T-helper 2 cell (primary cell): ENCODE results near the gene SEMA5A.

ENCODE experiments used
- DNase-seq, 5 experiments: peaks; one replicate each; pipeline versions ENCODE4 v3.0.0 to v3.0.0-alpha.2; 2012 to 2022

Gene SEMA5A

GRCh38 chr5:9325549-9325948 lies 220.3 kb downstream of the SEMA5A start:
- DNase-seq = no peak

DNA sequence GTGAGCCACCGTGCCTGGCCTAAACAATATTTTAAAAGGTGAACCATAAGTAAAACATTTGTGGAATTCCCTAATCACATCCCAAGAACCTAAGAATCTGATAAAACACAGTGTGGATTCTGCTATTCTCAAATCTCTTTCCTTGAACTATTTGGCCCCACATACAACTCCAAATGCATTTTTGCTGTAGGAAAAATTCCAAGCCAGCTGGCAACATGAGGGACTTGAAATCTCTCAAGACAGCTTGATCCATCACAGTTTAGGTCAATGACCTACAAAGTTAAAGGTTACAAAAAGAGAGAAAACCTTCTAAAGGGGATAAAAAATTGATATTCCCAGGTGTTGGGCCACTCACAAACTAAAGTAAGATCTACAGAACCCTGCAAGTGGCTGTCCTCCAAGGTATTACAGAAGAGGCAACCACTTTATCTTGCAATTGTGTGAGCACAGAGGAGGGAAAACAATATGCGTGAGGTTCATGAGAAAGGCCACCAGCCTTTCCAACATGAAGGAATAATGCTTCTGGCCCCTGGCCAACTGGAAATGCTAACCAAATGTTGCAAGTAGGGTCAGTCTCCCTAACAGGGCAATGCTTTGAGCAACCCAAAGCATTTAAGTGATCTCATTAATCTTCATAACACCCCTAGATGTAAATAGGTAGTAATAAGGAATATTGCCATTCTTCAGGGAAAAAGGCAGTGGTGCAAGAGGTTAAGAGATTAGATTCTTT lies 221.4 kb downstream of the SEMA5A start:
- DNase-seq = no peak

DNA sequence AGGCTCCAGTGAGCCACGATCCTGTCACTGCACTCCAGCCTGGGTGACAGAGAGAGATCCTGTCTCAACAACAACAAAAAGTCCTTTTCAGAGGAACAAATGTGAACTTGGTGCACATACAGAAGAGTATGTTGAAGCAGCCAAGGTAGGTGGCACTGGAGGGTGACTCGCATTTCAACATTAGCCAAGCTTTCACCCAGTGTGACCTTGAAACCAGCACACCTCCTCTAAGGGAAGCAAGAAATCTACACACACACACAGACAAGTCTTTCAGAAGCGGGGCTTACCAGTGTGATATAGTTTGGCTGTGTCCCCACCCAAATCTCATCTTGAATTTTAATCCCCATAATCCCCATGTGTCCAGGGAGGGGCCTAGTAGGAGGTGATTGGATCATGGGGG lies 225.2 kb downstream of the SEMA5A start:
- DNase-seq = no peak

- no peak for DNase-seq
Measured at GRCh38 chr5:9318031-9318430, 227.8 kb downstream of the SEMA5A start.

DNA sequence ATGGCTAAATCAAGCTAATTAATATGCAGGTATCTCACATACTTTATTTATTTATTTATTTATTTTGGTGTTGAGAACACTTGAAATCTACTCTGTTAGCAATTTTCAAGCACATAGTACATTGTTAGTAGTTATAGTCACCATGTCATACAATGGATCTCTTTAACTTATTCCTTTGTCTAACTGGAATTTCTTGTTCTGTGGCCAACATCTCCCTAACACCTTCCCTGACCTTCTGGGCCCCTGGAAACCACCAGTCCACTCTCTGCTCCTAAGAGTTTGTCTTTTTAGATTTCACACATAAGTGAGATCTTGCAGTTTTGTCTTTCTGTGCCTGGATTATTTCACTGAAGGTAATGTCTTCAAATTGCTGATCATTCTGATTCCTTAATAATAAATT lies 229.1 kb downstream of the SEMA5A start:
- no peak for DNase-seq

DNA sequence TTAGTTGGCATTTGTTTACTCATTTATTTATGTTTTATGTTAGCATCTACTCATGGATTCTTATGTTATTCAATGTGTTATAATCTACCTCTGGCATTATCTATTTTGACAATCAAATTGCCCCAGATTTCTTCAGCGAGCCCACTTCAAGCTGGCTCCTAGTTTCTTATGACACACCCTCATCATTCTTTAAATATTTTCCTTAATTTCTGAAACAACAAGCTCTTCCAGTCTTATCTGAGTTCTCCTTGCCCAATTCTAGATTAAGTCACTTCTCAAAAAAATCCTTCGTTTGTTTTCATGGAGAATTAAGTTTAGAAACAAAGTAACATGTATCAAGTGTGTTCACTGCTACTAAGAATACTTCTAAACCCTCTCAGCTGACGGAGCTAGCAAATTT lies 229.8 kb downstream of the SEMA5A start:
- no peak for DNase-seq

DNA sequence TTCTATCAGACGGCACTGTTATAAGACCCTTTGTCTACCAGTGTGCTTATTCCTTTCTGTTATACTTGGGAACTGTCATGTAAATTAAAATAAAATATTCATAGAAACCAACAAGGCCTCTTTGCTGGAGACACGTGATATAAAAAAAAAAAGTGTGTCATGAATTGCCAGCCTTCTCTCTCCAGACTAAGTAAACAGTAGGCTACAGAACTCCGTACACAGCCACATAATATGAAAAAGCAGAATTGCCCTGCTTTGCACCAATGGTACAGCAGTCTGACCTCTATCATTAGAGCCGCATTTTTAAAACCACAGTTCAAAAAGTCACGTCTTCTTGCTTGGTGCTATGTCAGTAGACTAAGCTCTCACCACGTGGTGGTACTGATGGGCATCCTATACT lies 231.3 kb downstream of the SEMA5A start:
- no peak for DNase-seq

DNA sequence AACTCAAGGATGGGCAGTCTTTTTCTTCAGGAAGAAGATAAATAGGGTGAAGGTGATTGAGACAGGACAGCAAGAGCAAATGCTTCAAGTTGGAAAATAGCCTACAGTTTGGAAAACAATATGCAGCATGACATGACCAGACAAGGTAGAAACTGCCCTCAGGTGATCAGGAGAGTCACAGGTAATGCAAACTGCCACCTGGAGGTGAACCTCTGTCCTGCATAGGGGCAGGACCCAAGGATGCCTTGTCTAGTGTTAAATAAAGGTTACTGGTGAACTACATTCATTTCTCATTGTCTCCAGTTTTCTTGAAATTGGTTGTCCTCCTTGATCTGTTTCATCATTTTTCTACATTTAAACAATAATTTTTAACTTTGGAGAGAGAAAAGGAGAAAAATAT lies 232.1 kb downstream of the SEMA5A start:
- DNase-seq = no peak

DNA sequence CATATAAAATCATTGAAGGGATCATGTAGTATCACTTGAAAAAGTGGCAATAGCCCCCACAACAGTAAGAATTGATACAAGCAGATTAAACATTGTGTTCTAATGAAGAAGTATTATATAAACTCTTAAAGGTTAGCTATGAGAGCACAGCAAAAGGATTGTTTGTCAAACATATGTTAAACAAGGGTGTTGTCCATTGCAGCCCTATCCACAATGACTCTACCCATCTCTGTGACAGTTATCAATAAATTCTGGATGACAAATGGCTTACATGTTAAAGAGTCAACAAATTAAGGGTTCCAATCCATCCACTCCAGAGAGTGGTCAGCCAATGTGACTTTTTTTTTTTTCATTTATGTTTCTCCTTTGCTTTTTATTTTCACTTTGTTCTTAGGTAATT lies 238.7 kb downstream of the SEMA5A start:
- DNase-seq = no peak

DNA sequence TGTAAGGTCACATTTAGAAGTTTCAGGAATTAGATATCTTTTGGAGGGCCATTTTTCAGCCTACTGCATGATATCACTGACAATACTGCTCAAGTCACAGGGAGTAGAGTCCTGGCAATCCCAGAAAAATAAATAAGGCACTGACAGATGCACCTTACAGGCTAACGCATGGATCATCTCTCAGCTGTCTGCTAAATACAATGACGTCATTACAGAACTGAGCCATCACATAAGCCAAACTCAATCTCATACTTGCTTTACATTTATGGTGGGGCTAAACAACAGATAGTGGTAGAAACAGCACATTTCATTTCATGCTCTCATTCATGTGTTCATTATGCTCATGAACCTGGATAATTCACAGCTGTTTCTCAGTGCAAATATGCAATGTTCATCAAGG lies 243.7 kb downstream of the SEMA5A start:
- no peak for DNase-seq

DNA sequence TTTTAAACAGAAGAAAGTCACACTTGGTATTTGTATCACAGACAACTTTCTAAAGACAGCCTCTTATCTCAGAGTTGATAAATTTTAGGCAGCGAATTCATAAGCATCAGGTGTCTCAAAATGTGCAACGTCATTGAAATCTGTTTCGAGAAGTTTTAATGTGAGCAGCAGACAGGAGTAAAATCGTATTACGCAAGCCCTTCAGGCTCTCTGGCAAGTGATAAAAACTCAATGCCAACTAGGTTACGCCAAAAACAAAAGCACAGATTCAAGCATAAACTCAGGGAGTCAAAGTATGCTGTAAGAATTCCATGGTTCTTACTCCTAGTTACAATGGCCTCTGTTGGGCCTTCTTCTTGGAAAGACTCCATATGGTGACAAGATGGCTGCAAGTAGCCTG lies 244.7 kb downstream of the SEMA5A start:
- no peak for DNase-seq

DNA sequence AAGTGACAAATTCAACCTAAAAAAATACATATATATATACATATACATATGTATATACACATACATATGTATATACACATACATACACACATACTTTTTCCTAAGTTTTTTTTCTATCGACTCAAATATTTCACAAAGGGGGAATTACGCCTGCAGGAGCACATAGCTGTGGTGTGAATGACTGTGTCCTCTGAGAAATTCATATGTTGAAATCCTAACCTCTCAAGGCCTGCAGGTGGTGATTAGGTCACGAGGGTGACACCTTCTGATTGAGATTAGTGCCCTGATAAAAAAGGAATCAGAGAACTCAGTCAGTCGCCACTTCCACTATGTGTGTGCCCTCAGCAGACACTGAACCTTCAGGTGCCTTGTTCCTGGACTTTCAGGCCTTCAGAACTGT lies 248.7 kb downstream of the SEMA5A start:
- DNase-seq = no peak

DNA sequence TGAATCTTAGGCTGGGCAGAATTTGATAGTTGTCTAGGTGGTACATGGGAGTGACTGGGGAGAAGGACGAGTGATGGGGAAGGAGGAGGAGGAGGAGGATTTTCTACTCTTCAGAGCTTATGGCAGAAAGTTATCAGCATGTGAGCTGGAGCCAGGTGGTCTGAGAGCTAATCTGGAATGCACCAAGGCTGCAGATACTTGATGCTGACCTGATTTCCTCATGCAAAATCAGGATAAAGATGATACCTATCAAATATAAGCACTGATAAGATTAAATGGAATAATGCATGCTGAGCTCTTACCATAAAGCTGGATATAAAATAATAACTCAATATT lies 250.4 kb downstream of the SEMA5A start:
- DNase-seq = no peak

DNA sequence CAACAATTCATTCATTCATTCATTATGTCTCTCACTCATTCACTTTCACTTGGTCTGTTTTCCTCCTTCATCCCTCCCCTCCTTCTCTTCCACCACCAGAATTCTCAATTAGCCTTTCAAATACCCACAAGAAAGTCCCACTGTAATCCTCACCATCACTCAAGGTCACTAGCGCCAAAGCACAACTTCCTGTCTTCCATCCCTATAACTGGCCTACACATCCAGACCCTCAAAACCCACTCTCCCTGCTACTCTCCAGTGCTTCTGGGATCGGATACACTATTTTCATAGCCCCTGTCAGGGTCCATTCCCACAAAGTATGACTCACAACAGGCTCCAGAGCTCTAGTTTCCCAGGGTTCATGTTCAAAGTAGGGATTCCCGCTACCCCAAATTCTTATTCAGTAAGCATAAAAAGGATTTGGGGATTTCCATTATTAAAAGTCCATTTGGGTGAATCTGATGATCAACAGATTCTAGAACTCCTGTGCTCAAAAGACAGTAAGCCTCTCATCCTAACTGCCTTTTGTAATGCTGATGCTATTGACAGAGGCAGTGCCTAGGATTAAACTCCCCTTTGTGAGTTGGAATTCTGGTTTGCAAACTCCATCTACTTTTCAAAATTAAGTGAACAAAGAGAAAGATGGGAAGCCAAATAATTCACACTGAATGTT lies 250.9 kb downstream of the SEMA5A start:
- no peak for DNase-seq

DNA sequence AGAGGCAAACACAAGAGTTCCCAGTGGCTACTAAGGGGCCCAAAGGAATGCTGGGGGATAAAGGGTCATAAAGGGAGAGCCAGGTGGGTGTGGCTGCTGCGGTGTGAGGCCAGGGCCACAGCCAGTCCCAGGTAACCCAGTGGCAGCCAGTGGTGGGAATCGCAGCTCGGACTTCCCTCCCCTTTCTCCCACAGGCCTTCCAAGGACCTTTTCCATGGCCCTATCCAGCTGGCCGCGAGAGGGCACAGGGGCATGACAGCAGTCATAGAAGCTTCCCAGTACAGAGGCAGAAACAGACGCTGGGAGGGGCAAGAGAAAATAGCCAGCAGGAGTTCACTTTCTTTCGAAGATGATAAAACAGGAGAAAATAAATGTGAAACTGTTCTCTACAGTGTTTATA lies 257.6 kb downstream of the SEMA5A start:
- DNase-seq = no peak

DNA sequence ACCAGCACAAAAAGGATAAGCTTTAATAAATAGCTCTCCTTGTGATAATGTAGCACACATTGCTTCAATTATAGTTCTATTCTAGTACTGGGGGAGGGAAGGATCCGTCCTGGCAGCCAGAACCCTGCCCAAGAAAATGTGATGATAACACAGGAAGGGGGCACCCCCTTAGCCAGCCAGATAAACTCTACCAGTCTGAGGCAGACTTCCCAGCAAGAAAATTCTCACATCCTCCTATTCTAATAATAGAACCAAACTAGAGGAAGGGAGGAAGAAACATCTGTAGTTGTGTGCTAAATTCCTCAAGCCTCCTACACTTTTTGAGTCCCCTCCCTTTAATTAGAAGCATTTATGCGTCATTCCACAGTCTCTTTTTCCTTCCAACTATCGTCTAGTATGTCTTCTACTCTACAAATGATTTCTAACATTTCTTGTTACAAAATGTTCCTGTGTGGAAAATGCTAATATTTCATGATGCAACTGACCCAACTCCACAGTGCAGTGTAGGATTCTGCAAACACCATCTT lies 261.0 kb downstream of the SEMA5A start:
- no peak for DNase-seq

GRCh38 chr5:9284272-9284671 lies 261.6 kb downstream of the SEMA5A start:
- no peak for DNase-seq

- DNase-seq = no peak
Measured at GRCh38 chr5:9283473-9283872, 262.4 kb downstream of the SEMA5A start.

- no peak for DNase-seq
Measured at GRCh38 chr5:9283021-9283420, 262.9 kb downstream of the SEMA5A start.

- DNase-seq = no peak
Measured at GRCh38 chr5:9282211-9282610, 263.7 kb downstream of the SEMA5A start.

GRCh38 chr5:9279774-9280173 lies 266.1 kb downstream of the SEMA5A start:
- no peak for DNase-seq

GRCh38 chr5:9278921-9279603 lies 266.8 kb downstream of the SEMA5A start:
- no peak for DNase-seq

GRCh38 chr5:9269014-9269413 lies 276.9 kb downstream of the SEMA5A start:
- no peak for DNase-seq

- DNase-seq = no peak
Measured at GRCh38 chr5:9268226-9268625, 277.6 kb downstream of the SEMA5A start.
